SK-N-MC (cell line): Measurements from ENCODE around the gene ATP10B.

Experiments
- EZH2 ChIP-seq: fragments of 200-600 bp; sonication (generic); IDR thresholded peaks from one replicate; pipeline ENCODE4 v1.6.1; 2017; ENCODE audit warnings: antibody characterized with exemption
- POLR2AphosphoS5 ChIP-seq: IDR thresholded peaks from 2 replicates; pipeline ENCODE4 v1.6.1; 2012; ENCODE audit warnings: mild to moderate bottlenecking, low read depth, low read length, borderline replicate concordance

GRCh38 chr5:160657622-160658458 is 194.2 kb downstream of the ATP10B start:
- TF ChIP-seq EZH2 (no peak), POLR2AphosphoS5 (no peak)
